HCT116 (cell line): ENCODE data around the gene RARG. TPM values are rescaled to one million over a fixed set of nuclear protein-coding genes. Genes with fewer than 3 reads are reported as not detected.

Experiments used
- ATAC-seq: fragments of 200-7000 bp; cut with Tn5 transposase; 2 replicates; pipeline ENCODE4 v1.9.1; 2020; ENCODE audit warnings: mild to moderate bottlenecking, moderate library complexity
- BruUV-seq: library from RNA; stranded (reverse); fragments of 400-500 nt; replicated peaks from 2 replicates; lab custom pipeline; 2021; lab: Mats Ljungman, UMichigan
- CTCF ChIA-PET: fragments of 300-600 bp; sonication (Branson Sonifier 250); formaldehyde crosslinking; loops from one replicate; lab custom pipeline; 2021; ENCODE audit warnings: antibody characterized with exemption; lab: Charles Lee
- POLR2A ChIA-PET: fragments of 300-600, 350-600 bp; sonication (Branson Sonifier 250); formaldehyde crosslinking; loops from one replicate; lab custom pipeline; 2021; ENCODE audit warnings: antibody characterized with exemption; lab: Charles Lee
- RAD21 ChIA-PET, 2 experiments: fragments of 300-600 bp; sonication (Branson Sonifier 250); formaldehyde crosslinking; loops; one replicate each; lab custom pipeline; 2023; ENCODE audit warnings: low total read pairs in 2 of 2; ENCODE audit not compliant: uncharacterized antibody in 2 of 2, unreplicated experiment in 2 of 2, low non-redundant PET in 1 of 2; lab: Charles Lee
- DNase-seq: peaks from one replicate; pipeline ENCODE4 v3.0.0-alpha.2; 2010; ENCODE audit warnings: low read depth, low spot score
- H2AFZ ChIP-seq: fragments of 200-600 bp; shearing (Covaris generic), sonication (generic); 2 replicates; pipeline ENCODE4 v1.6.1; 2017; ENCODE audit warnings: low read depth, mixed run types, mixed read lengths, antibody characterized with exemption, low read length; ENCODE audit not compliant: poor library complexity, severe bottlenecking
- H3K27ac ChIP-seq: 2 replicates; pipeline ENCODE4 v1.5.1; 2012; ENCODE audit warnings: low read depth, low read length
- H3K27me3 ChIP-seq: fragments of 200-600 bp; sonication (generic); 2 replicates; pipeline ENCODE4 v1.6.1; 2016; ENCODE audit warnings: mixed run types, low read length, mixed read lengths; ENCODE audit not compliant: insufficient read depth
- H3K36me3 ChIP-seq, 2 experiments: fragments of 200-500 bp in 1 of 2; fragments of 200-600 bp in 1 of 2; sonication (Bioruptor generic) in 1 of 2; sonication (generic) in 1 of 2; 2 replicates each; pipeline versions ENCODE4 v1.5.1 to v1.6.1; 2014 to 2016; ENCODE audit warnings: low read length in 2 of 2, inconsistent platforms in 1 of 2, mixed read lengths in 1 of 2, mixed run types in 1 of 2; ENCODE audit not compliant: insufficient read depth in 2 of 2, control insufficient read depth in 1 of 2
- H3K4me1 ChIP-seq, 2 experiments: fragments of 200-600 bp in 1 of 2; sonication (generic) in 1 of 2; 2 replicates each; pipeline versions ENCODE4 v1.5.1 to v1.6.1; 2012 to 2017; ENCODE audit warnings: low read length in 2 of 2, inconsistent platforms in 1 of 2, mild to moderate bottlenecking in 1 of 2, mixed read lengths in 1 of 2, mixed run types in 1 of 2, moderate library complexity in 1 of 2; ENCODE audit not compliant: insufficient read depth in 2 of 2, control insufficient read depth in 1 of 2
- H3K4me2 ChIP-seq: fragments of 200-600 bp; sonication (generic); 2 replicates; pipeline ENCODE4 v1.6.1; 2017; ENCODE audit warnings: mixed run types, low read length, mixed read lengths
- H3K4me3 ChIP-seq, 2 experiments: fragments of 200-600 bp in 1 of 2; sonication (generic) in 1 of 2; replicated peaks in 1 of 2; 2 replicates each; pipeline ENCODE4 v1.5.1; 2011 to 2016; ENCODE audit warnings: low read length in 2 of 2, control low read depth in 1 of 2, low read depth in 1 of 2, mild to moderate bottlenecking in 1 of 2, mixed read lengths in 1 of 2, mixed run types in 1 of 2
- H3K79me2 ChIP-seq: fragments of 200-600 bp; sonication (generic); 2 replicates; pipeline ENCODE4 v1.6.1; 2017; ENCODE audit warnings: mild to moderate bottlenecking, mixed run types, low read length, moderate library complexity, mixed read lengths; ENCODE audit not compliant: insufficient read depth
- H3K9ac ChIP-seq: fragments of 200-600 bp; sonication (generic); 2 replicates; pipeline ENCODE4 v1.6.1; 2016; ENCODE audit warnings: low read length, mixed read lengths
- H3K9me2 ChIP-seq: fragments of 200-600 bp; sonication (generic), shearing (Covaris generic); 2 replicates; pipeline ENCODE4 v1.6.1; 2017; ENCODE audit warnings: mixed run types, mild to moderate bottlenecking, moderate library complexity; ENCODE audit not compliant: insufficient read depth
- H3K9me3 ChIP-seq, 2 experiments: fragments of 200-500 bp in 1 of 2; fragments of 200-600 bp in 1 of 2; sonication (Bioruptor generic) in 1 of 2; sonication (generic) in 1 of 2; 2 replicates each; pipeline ENCODE4 v1.6.1; 2014 to 2017; ENCODE audit warnings: low read length in 2 of 2, mixed read lengths in 2 of 2, inconsistent platforms in 1 of 2, low read depth in 1 of 2, mild to moderate bottlenecking in 1 of 2, mixed run types in 1 of 2, moderate library complexity in 1 of 2; ENCODE audit not compliant: control insufficient read depth in 1 of 2, insufficient read depth in 1 of 2
- H4K20me1 ChIP-seq: fragments of 200-600 bp; sonication (generic), shearing (Covaris generic); 2 replicates; pipeline ENCODE4 v1.6.1; 2017; ENCODE audit warnings: mixed run types, mild to moderate bottlenecking, moderate library complexity; ENCODE audit not compliant: insufficient read depth
- CBX3 ChIP-seq: IDR thresholded peaks from 2 replicates; pipeline ENCODE4 v1.6.1; 2012; ENCODE audit warnings: low read depth
- CTCF ChIP-seq, 3 experiments: fragments of 200-600 bp in 1 of 3; sonication (generic) in 1 of 3; IDR thresholded peaks in 2 of 3; conservative IDR thresholded peaks in 1 of 3; 2 replicates each; pipeline ENCODE4 v1.5.1; 2012 to 2017; ENCODE audit warnings: low read depth in 2 of 3, low read length in 2 of 3, antibody characterized with exemption in 1 of 3, borderline replicate concordance in 1 of 3, control low read depth in 1 of 3, mild to moderate bottlenecking in 1 of 3, mixed read lengths in 1 of 3, mixed run types in 1 of 3, moderate library complexity in 1 of 3; ENCODE audit not compliant: insufficient read depth in 1 of 3
- ELF1 ChIP-seq: IDR thresholded peaks from 2 replicates; pipeline ENCODE4 v1.6.1; 2012; ENCODE audit warnings: low read depth, borderline replicate concordance
- EZH2phosphoT487 ChIP-seq: fragments of 200-600 bp; IDR thresholded peaks from 2 replicates; pipeline ENCODE4 v1.6.1; 2018; ENCODE audit warnings: antibody characterized with exemption, borderline replicate concordance
- JUND ChIP-seq: IDR thresholded peaks from 2 replicates; pipeline ENCODE4 v1.6.1; 2012
- MAX ChIP-seq: IDR thresholded peaks from 2 replicates; pipeline ENCODE4 v1.6.1; 2012
- YY1 ChIP-seq: IDR thresholded peaks from 2 replicates; pipeline ENCODE4 v1.6.1; 2011; ENCODE audit warnings: low read length, low read depth, moderate library complexity, mild to moderate bottlenecking; ENCODE audit not compliant: insufficient replicate concordance; ENCODE audit errors: extremely low read depth
- intact Hi-C: fragments of 100-400 bp; cut with micrococcal nuclease; formaldehyde crosslinking; loops from 2 replicates; pipeline ENCODE4 v1.10.0; 2022
- total RNA-seq: library from RNA; stranded (reverse); gene quantifications from one replicate; pipeline ENCODE4 v1.2.1, GENCODE V29; 2021; ENCODE audit not compliant: unreplicated experiment

The RARG gene
- total RNA-seq, 1 experiment from 2014 or later: 68.9 TPM

- DNase-seq: no peak
- no peaks in the 10 kb centered on the region for H3K9me2 ChIP-seq
- TF ChIP-seq JUND: no peak
- TF ChIP-seq YY1: peak; percentile 31
- TF ChIP-seq CBX3: no peak
- TF ChIP-seq CTCF (IDR thresholded peaks at IDR 0.05 in 2 of 3, conservative IDR thresholded peaks at IDR 0.05 in 1 of 3; ENCODE audit: borderline replicate concordance in 1 of 3, insufficient read depth in 1 of 3, low read depth in 2 of 3, low read length in 2 of 3): peak in 2 of 3 experiments; percentile 89 to 97; a peak in 4 of 6 replicates
- no peak for TF ChIP-seq EZH2phosphoT487
- no peak for TF ChIP-seq ELF1
- no peak for TF ChIP-seq MAX
- TF ChIP-seq, all 23 proteins: peak for 2
- RAD21 ChIA-PET: interaction anchor here (0.7 to 2.0 kb wide), 10 partner anchors 38 to 139 kb away, joined by 3 to 11 read pairs (median 4); partner anchors contain the start of genes AAAS (in 2 of the 2), MYG1 (in 1 of the 2) and PFDN5 (in 1 of the 2)
- CTCF ChIA-PET: interaction anchor here (0.6 to 4.5 kb wide), 20 partner anchors 9 to 166 kb away, joined by 3 to 43 read pairs (median 4); partner anchors contain the start of genes AAAS, ESPL1, MYG1 and PFDN5
- peak; percentile 83 for ATAC-seq
- intact Hi-C loops: loop anchor here (1.0 kb wide), 2 partner anchors 38 to 74 kb away; no protein-coding TSS in a partner anchor
- BruUV-seq: no TSS peak
- Histone ChIP-seq H3K79me2 (peaks cover 24% of the 10 kb centered on the region), H3K36me3 (peaks cover 11 to 27% of the 10 kb centered on the region in 2 experiments), H3K27ac (no peak overlapping the region; the same call in 1 of the 2 replicates), H3K27me3 (no peaks in the 10 kb centered on the region), H2AFZ (no peak overlapping the region), H3K9ac (no peak overlapping the region), H4K20me1 (no peaks in the 10 kb centered on the region), H3K4me2 (no peak overlapping the region), H3K4me3 (no peak overlapping the region), H3K9me3 (no peaks in the 10 kb centered on the region), H3K4me1 (peaks cover 20 to 24% of the 10 kb centered on the region in 2 experiments)
- POLR2A ChIA-PET: interaction anchor here (1.1 kb wide), 1 partner anchor 82 kb away, joined by 3 read pairs; the partner anchor contains the start of gene PFDN5
Observed at GRCh38 chr12:53213348-53213747, 18.7 kb downstream of the RARG start.
